Ovary (tissue), 3 donors: Measurements from ENCODE around the gene SLPI.

Source experiments
- CTCF ChIP-seq, 3 donors: fragments of 450-650 bp in 2 of 3; fragments of 200-600 bp in 1 of 3; IDR thresholded peaks; one replicate each; pipeline versions ENCODE4 v1.5.1 to v1.8.0; 2016 to 2022; ENCODE audit warnings: antibody characterized with exemption in 3 of 3, mild to moderate bottlenecking in 1 of 3
- EP300 ChIP-seq: sonication (generic); formaldehyde crosslinking; IDR thresholded peaks from one replicate; pipeline ENCODE4 v1.6.1; 2017; ENCODE audit warnings: antibody characterized with exemption
- POLR2A ChIP-seq: fragments of 450-650 bp; IDR thresholded peaks from one replicate; pipeline ENCODE4 v1.6.1; 2017; ENCODE audit warnings: antibody characterized with exemption, mild to moderate bottlenecking, moderate library complexity
- donor health status: DM: no; HTN: no; CAD: no.

GRCh38 chr20:45257711-45258110 lies 3.3 kb upstream of the SLPI start:
- no peak for TF ChIP-seq CTCF (IDR thresholded peaks at IDR 0.05)
- TF ChIP-seq POLR2A = no peak
- TF ChIP-seq EP300 = no peak
